Measurements from ENCODE around the gene GPN3.
A peak's percentile ranks its signal among the peaks of the same experiment; 100 is the strongest.
"Not testable (repeated sequence)": the region's sequence is repeated elsewhere in the genome, so short reads cannot be mapped to it uniquely, and the experiment has no call there.

GPN3 gene

GRCh38 chr12:110436231-110436630 lies 31.8 kb downstream of the GPN3 start:
- DNase-seq, result no peak

- DNase-seq, result no peak
These were observed 36.0 kb downstream of the GPN3 start for GRCh38 chr12:110431957-110432587.

DNA sequence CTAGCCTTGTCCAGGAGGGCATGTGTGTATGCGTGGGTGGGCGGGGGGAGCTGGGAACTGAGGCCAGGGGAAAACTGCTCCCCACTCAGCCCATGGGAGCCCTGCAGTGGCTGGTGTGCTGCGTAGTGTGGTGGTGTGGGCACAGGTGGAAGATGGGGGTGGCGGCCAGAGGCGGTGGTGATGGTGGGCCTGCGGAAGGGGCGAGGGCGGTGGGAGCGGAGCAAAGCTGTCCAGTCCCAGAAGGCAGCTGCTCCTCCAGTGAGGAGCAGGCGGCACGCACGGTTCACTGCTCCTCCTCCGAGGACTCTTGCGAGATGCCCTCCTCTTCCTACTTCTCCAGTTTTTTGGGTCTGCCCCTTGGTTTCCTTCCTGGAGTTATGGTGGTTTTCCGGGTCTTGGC lies 38.4 kb downstream of the GPN3 start:
- DNase-seq, result not testable (repeated sequence)

DNA sequence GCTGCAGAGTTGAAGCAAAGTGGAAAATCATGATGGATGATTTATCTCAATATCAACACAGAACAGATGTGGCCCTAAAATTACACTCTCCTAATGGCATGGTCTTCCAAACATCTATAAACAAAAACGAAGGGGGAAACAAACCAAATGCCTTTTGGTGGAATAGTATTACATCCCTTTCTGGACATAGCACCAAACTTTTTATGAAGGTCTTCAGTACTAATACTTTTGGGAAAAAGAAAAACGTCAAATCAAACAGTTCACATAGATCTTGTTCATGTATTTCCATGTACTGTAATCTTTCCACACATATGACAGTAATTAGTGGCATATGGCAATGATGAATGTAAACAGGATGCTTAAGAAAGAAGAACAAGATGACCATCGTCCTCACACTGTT lies 41.7 kb downstream of the GPN3 start:
- no peak for DNase-seq

GRCh38 chr12:110424237-110424636 lies 43.8 kb downstream of the GPN3 start:
- DNase-seq, result no peak

- DNase-seq, result no peak
These were observed 46.4 kb downstream of the GPN3 start for GRCh38 chr12:110421701-110422100.

DNA sequence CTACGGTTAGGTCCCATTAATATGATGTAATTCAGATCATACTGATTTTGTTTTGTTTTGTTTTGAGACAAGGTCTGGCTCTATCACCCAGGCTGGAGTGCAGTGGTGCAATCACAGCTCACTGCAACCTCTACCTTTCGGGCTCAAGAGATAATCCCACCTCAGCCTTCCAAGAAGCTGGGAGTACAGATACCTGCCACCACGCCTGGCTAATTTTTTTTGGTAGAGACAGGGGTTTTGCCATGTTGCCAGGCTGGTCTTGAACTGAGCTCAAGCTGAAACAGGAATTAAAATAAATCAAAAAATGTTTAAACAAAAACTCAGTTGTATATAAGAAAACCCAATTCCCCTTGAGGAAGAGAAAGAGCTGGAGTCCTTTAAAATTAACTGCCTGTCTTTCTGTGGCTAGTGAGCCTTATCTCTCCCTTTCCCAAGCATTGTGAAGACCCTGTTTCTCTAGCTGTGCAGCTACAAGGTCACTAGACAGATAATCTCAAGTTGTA lies 46.8 kb downstream of the GPN3 start:
- no peak for DNase-seq

GRCh38 chr12:110420644-110421043 lies 47.4 kb downstream of the GPN3 start:
- DNase-seq, result not testable (repeated sequence)

GRCh38 chr12:110417113-110417512 lies 50.9 kb downstream of the GPN3 start:
- DNase-seq, result not testable (repeated sequence)

DNA sequence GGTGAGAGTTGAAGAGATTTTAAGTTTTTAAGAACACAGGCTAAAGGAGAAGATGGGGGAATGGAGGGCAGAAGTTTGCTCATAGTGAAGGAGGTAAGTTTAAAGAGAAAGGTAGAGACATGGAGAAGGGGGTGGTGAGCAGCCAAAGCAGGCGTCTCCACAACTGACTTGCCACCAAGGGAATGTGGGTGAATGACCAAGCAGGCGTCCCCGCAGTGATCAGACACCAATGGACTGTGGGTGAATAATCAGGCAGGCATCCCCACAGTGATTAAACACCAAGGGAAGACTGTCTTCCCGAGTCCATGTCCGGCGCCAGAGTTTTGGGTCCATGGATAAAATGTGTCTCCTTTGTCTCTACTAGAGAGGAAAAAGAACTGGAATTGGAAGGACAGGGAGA lies 58.0 kb downstream of the GPN3 start:
- DNase-seq, result not testable (repeated sequence)

- DNase-seq, result not testable (repeated sequence)
These were observed 62.9 kb downstream of the GPN3 start for GRCh38 chr12:110405126-110405662.

- peak; percentile 29 for DNase-seq
These were observed 63.9 kb downstream of the GPN3 start for GRCh38 chr12:110403976-110404682.

GRCh38 chr12:110403146-110403975 lies 64.7 kb downstream of the GPN3 start, which contains the start of gene ANAPC7:
Gene ANAPC7, minus strand, starts transcription at chr12:110403708. Its CDS starts 81 bp downstream, at chr12:110403627.
- DNase-seq, result peak; percentile 30

All from GOT3 (cell line).